ENCODE measurements around the gene FRAS1.
"Not testable (repeated sequence)": the region's sequence is repeated elsewhere in the genome, so short reads cannot be mapped to it uniquely, and the experiment has no call there.

FRAS1 gene

DNA sequence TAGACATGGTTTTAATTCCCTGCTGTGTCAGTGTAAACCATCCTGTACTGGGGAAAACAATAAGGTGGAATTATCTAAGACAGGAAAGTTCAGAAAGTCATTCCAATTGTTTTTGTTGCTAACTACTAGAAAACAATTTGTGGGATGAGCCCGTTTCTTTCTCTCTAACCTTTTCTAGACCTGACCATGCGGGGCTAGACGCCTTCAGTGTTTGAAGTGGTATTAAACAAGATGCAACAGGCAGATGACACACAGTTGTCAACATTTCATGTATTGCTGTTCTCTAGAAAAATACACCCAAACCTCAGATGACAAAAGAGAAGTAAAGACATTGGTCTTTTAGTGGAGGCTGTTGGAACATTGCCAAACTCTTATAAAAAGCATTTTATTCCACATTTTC is 105.7 kb downstream of the FRAS1 start:
- H3K4me1 Mint-ChIP-seq = no peaks in the 10 kb centered on the region
- ATAC-seq = no peak
- no peaks in the 10 kb centered on the region for H3K9me3 Mint-ChIP-seq
- no peak overlapping the region for H3K4me3 Mint-ChIP-seq
- H3K27ac Mint-ChIP-seq = no peak overlapping the region
- no peak for DNase-seq (ENCODE audit: low spot score in 2 of 2)
- H3K36me3 Mint-ChIP-seq = no peaks in the 10 kb centered on the region

DNA sequence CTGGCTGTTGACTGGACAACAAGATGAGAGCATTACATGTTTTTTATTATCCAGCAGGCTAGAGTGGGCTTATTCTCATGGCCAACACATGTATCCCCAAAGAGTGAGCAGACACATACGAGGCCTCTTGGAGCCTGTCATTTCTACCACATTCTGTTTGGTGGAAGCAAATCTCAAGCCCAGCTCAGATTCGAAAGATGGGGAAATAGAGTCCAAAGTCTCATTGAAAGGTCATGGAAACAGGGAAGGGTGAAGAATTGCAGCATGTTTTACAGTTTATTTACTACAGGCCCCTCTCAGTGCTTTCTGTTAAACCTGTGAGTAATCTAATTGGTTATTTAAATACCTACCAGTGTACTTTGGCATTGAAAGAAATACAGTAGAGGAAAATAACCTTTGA is 108.6 kb downstream of the FRAS1 start:
- ATAC-seq (no peak), DNase-seq (ENCODE audit: low spot score in 2 of 2) (no peak)
- Mint-ChIP-seq H3K36me3 (no peaks in the 10 kb centered on the region), H3K4me3 (no peak overlapping the region), H3K4me1 (no peaks in the 10 kb centered on the region), H3K9me3 (no peaks in the 10 kb centered on the region), H3K27ac (no peak overlapping the region)

DNA sequence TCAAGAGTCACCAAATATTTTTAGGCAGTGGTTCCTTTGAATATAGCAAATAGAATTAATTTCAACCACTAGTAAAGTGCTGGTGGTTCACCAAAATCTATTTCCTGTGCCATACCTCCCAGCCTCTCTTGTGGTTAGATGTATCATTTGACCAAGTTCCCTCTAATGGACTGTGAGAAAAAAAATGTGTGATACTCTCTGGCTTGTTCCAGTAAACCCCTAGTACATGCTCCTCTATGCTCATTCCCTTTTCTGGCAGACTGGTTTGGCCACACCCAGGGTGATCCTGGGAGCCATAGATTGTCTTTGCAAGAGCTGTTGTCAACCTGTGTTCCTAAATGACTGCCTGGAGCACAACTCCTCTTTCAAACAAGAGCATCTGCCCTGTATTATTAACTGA is 109.5 kb downstream of the FRAS1 start:
- no peak for ATAC-seq

DNA sequence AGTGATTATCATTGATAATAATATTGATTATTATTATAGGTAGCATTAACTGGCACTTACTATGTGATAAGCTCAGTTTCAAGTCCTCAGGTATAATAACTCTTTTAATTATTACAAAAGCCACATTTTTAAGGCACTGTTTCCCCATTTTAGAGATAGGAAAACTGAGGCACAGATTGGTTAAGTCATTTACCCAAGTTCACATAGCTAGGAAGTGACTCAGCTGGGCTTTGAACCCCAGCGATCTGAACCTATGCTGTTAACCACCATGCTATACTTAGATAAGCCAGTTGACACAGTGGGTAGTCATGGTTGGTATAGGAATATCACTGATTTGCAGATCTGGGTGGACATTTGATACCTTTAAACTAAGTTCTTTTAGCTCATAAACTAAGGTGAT is 110.4 kb downstream of the FRAS1 start:
- Mint-ChIP-seq H3K4me1 (no peaks in the 10 kb centered on the region), H3K4me3 (no peak overlapping the region), H3K36me3 (no peaks in the 10 kb centered on the region), H3K27ac (no peak overlapping the region), H3K9me3 (no peaks in the 10 kb centered on the region)
- DNase-seq (ENCODE audit: low spot score in 2 of 2) (no peak), ATAC-seq (no peak)

More for the DNA sequence above, 109.5 kb downstream of the FRAS1 start:
- Mint-ChIP-seq H3K9me3 (no peaks in the 10 kb centered on the region), H3K4me3 (no peak overlapping the region), H3K36me3 (no peaks in the 10 kb centered on the region), H3K4me1 (no peaks in the 10 kb centered on the region), H3K27ac (no peak overlapping the region)
- no peak for DNase-seq (ENCODE audit: low spot score in 2 of 2)

DNA sequence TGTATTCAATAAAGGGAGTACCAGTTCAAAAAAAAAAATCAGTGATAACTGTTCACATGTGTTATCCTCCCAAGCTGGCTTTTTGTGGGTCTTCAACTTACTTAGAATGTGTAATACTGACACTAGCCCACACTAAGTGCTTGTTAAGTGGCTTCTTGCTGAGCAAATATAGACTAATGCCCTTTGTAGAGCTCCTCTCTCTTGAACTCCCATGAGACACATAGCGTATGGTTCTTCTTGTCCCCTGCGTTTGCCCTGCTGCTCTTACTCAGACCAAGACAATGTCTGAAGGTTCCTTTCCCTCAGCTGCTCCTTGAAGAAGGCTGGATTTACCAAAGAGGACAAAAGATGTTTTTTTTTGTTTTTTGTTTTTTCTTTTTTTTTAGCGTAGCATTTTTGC is 110.9 kb downstream of the FRAS1 start:
- H3K27ac Mint-ChIP-seq = no peak overlapping the region
- H3K4me3 Mint-ChIP-seq = no peak overlapping the region
- ATAC-seq = no peak
- no peaks in the 10 kb centered on the region for H3K9me3 Mint-ChIP-seq
- DNase-seq (ENCODE audit: low spot score in 2 of 2) = no peak
- no peaks in the 10 kb centered on the region for H3K4me1 Mint-ChIP-seq
- no peaks in the 10 kb centered on the region for H3K36me3 Mint-ChIP-seq

DNA sequence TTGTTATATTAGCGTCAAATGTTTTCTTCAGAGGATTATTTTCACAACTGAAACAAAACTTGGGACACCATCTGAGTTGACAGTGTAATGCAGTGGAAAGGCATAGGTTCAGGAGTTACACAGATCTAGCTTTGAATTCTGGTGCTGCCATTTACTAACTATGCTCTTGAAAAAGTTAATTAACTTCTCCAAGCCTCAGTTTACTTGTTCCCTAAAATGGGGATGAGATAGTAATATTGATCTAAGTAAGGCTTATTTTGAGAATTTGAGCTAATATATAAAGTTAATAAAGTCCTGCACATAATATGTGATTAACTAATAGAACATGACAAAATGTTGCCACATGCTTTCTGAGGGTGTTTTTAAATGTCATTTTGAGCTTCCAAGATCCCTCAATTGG is 112.6 kb downstream of the FRAS1 start:
- H3K4me1 Mint-ChIP-seq = no peaks in the 10 kb centered on the region
- no peaks in the 10 kb centered on the region for H3K9me3 Mint-ChIP-seq
- DNase-seq (ENCODE audit: low spot score in 2 of 2) (no peak), ATAC-seq (no peak)
- no peak overlapping the region for H3K27ac Mint-ChIP-seq
- H3K36me3 Mint-ChIP-seq = no peaks in the 10 kb centered on the region
- no peak overlapping the region for H3K4me3 Mint-ChIP-seq

DNA sequence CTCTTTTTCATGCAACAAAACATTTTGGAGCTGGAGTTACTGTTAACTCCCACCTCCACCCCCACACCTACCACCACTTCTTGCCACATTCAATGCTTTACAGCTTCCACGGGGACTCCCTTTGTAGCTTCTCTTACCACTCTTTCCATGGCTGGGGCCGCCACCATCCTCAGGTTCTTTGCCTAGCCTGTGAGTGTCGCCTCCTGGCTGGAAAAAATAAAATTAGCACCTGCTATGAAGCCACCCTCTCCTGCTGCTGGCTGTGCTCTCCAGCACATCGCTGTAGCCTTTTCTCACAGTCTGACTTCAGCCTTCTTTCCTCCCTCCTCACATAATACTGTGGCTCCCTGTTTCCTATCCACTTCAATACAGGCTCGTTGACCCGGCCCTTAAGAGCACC is 114.4 kb downstream of the FRAS1 start:
- H3K9me3 Mint-ChIP-seq = no peaks in the 10 kb centered on the region
- DNase-seq (ENCODE audit: low spot score in 2 of 2) (no peak), ATAC-seq (no peak)
- H3K4me3 Mint-ChIP-seq = no peak overlapping the region
- no peaks in the 10 kb centered on the region for H3K4me1 Mint-ChIP-seq
- no peak overlapping the region for H3K27ac Mint-ChIP-seq
- no peaks in the 10 kb centered on the region for H3K36me3 Mint-ChIP-seq

DNA sequence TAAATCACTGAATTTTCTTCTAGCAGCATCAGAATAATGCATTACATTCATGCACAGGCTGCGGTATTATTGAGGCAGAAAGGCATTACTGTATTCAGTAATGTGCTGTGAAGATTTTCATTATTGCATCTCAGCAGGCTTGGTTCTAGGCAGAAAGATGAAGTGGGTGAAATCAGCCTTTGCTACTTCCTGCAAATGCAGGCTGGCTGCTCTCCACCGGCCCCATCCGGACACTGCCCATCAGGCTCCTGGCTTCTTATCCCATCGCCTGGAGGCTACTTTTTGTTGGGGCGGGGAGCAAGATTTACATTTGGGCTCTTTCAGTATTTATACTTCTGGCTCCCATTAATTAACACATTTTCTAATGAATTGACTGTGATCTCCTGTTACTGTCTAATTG is 117.8 kb downstream of the FRAS1 start:
- Mint-ChIP-seq H3K27ac (no peak overlapping the region), H3K9me3 (no peaks in the 10 kb centered on the region), H3K4me3 (no peak overlapping the region), H3K36me3 (no peaks in the 10 kb centered on the region), H3K4me1 (no peaks in the 10 kb centered on the region)
- ATAC-seq = no peak
- DNase-seq (ENCODE audit: low spot score in 2 of 2) = no peak

DNA sequence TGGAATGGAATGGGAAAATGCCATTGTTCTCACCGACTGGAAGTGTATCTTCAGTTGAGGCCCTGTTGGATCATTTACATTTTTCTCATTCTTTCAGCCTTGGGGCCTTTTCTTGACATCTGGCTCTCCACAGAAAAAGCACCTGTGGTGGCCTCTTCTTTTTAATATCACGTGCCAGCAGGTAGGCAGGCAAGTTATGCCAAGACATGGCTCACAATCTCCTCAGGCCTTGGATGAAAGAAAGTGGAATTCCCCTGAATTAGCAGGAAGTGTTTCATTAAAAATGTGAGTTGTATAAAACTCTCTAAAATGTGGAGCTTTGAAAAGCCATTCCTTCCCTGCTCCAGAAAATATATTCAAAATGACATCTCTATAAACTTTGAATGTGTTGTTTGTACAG is 122.1 kb downstream of the FRAS1 start:
- Mint-ChIP-seq H3K9me3 (no peaks in the 10 kb centered on the region), H3K4me3 (no peak overlapping the region)
- no peak for DNase-seq (ENCODE audit: low spot score in 2 of 2)

DNA sequence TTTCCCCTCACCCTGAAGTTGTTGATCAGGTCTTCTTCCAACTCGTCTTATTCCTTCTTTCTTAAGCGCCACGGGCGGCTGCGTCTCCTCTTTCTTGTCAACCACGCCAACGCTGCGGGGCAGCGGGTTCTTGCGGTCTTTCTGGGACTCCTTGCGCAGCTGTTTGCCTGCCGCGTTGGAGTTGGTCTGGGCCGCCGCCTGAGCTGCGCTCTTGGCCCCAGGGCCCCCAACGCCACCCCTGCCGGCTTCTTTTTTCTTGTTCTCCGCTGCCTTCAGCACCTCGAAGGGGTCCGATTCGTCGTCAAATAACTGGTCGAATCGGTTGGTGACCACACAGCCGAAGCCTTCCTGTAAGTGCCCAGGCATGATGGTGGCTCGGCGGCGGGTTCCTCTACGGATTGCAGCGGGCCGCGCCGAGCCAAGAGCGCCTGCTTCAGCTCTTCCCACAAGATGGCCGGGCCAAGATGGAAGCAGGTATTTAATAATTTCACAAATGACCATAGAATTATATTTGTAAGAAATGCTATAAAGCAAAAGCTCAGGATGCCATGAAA is 124.6 kb downstream of the FRAS1 start:
- H3K9me3 Mint-ChIP-seq; DNase-seq (ENCODE audit: low spot score in 2 of 2); H3K4me1 Mint-ChIP-seq; H3K27ac Mint-ChIP-seq; ATAC-seq; H3K4me3 Mint-ChIP-seq; H3K36me3 Mint-ChIP-seq: not testable (repeated sequence)

More for the DNA sequence above, 122.1 kb downstream of the FRAS1 start:
- Mint-ChIP-seq H3K36me3 (no peaks in the 10 kb centered on the region), H3K27ac (no peak overlapping the region), H3K4me1 (no peaks in the 10 kb centered on the region)
- ATAC-seq = no peak

DNA sequence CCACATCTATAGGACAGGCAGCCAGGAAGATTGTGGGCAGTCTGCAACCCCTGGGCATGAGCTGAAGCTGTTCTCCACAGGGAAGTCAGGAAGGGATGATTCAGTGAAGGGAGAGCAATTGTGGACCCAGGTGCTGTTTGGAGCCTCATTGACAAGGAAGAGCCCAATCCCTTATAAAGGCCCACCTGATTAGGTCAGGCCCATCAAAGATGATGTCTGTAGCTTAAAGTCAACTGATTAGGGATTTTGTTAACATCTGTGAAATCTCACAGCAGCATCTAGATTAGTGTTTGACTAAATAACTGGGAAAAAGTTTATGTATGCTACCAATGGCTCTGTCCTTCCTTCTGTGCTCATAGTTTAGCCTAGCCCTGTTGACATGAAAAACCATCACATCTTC is 127.5 kb downstream of the FRAS1 start:
- Mint-ChIP-seq H3K9me3 (no peaks in the 10 kb centered on the region), H3K4me3 (no peak overlapping the region), H3K27ac (no peak overlapping the region), H3K4me1 (no peaks in the 10 kb centered on the region), H3K36me3 (no peaks in the 10 kb centered on the region)
- ATAC-seq (peak; percentile 14), DNase-seq (ENCODE audit: low spot score in 2 of 2) (no peak)

DNA sequence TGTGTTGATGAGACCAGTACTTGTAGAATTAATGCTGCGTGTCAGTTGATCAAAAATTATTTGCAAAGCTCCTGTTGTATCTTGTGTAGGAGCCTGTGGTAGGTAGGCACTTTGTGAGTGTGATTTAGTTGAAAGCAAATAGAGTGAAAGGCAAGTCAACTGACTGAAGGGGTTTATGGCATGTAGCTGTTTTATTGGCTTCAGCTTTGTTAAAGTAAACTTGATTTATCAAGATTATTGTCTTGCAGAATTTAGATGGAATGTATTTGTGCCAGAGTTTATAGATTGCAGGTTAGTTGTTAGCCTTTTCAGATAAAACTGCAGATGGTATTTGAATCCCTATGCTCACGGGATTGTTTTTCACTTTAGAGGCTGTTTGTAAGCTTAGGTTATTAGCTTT is 128.0 kb downstream of the FRAS1 start:
- no peaks in the 10 kb centered on the region for H3K9me3 Mint-ChIP-seq
- no peaks in the 10 kb centered on the region for H3K36me3 Mint-ChIP-seq
- ATAC-seq = no peak
- no peak for DNase-seq (ENCODE audit: low spot score in 2 of 2)
- no peak overlapping the region for H3K27ac Mint-ChIP-seq
- H3K4me1 Mint-ChIP-seq = no peaks in the 10 kb centered on the region
- no peak overlapping the region for H3K4me3 Mint-ChIP-seq

DNA sequence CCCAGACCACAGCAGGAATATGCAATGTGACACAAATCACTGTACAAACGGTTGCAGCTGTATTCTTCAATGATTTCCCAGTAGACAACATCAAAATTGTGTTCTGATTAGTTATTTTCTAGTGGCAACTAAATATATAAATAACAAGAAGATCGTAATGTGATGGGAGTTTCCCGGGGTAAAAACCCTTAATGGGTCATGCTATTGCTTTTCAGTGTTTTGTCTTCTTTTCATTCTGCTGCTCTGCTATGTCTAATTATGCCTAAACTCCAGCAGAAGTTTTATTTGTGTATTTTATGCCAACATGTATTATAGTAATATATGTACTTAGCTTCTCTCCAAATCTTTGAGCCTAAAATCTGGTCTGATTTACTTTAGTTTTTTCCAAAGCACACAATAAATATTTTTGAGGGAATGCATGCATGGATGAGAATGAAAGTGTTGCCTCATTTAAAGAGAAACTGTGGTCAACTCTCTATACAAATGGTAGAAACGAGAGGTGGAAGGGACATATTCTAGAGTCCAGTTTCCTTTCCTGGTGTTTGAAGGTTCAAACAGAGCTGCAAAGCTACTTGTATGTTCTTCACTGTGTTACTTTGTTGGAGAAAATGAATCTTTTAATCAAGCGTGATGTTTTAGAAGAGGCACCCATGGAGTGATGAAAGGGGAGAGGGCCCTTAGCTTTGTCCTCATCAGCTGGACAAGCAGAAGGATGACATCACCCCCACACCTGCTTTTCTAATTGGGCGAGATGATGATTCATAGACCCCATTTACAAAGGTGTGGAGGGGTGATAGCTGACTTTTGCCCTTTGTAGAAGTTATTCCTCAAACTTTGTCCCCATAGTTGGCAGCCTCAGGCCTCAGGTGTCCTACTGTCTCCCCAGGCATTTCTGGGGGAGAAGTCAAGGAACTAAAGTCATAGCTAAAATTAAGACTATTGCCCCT is 129.7 kb downstream of the FRAS1 start:
- DNase-seq (ENCODE audit: low spot score in 2 of 2) = no peak
- Mint-ChIP-seq H3K4me1 (no peaks in the 10 kb centered on the region), H3K36me3 (no peaks in the 10 kb centered on the region)

DNA sequence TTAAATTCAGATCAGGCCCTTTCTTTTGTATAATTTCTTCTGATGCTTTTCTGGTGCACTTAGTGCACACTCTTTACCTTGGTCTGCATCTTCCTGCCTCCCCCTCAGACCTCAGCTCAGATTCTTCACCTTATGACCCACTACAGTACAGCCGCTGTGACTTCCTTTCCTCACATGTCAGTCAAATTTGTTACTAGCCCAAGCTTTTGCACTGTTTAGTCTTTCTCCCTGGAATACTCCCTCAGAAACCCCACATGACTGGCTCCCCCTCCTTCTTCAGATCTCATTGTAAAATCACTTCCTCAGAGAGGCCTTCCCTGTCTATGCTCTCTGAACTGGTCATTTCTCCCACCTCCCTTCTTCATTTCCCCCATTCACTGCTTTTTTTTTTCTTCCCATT is 132.9 kb downstream of the FRAS1 start:
- no peak for DNase-seq (ENCODE audit: low spot score in 2 of 2)
- Mint-ChIP-seq H3K4me1 (no peaks in the 10 kb centered on the region), H3K36me3 (no peaks in the 10 kb centered on the region), H3K9me3 (peaks cover 5% of the 10 kb centered on the region), H3K4me3 (no peak overlapping the region), H3K27ac (no peak overlapping the region)
- ATAC-seq = no peak

More for the DNA sequence above, 129.7 kb downstream of the FRAS1 start:
- H3K4me3 Mint-ChIP-seq = no peak overlapping the region
- H3K9me3 Mint-ChIP-seq = no peaks in the 10 kb centered on the region
- H3K27ac Mint-ChIP-seq = no peak overlapping the region
- ATAC-seq = no peak

DNA sequence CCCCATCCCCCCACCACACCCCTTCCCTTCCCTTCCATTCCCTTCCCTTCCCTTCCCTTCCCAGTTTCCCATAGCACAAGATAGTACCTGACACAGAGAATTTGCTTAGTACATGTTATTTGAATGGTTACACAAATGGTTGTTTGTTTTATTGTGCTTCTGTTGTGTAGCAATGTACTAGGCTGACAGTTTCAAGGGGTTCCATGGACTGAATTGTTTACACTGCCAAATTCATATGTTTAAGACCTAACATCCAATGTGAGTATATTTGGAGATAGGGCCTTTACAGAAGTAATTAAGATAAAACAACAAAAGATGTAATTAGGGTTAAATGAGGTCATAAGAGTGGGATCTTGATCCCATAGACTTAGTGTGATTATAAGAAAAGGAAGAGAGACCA is 133.5 kb downstream of the FRAS1 start:
- Mint-ChIP-seq H3K4me1 (no peaks in the 10 kb centered on the region), H3K9me3 (peaks cover 5% of the 10 kb centered on the region), H3K36me3 (no peaks in the 10 kb centered on the region), H3K4me3 (no peak overlapping the region), H3K27ac (no peak overlapping the region)
- no peak for DNase-seq (ENCODE audit: low spot score in 2 of 2)
- ATAC-seq = no peak

DNA sequence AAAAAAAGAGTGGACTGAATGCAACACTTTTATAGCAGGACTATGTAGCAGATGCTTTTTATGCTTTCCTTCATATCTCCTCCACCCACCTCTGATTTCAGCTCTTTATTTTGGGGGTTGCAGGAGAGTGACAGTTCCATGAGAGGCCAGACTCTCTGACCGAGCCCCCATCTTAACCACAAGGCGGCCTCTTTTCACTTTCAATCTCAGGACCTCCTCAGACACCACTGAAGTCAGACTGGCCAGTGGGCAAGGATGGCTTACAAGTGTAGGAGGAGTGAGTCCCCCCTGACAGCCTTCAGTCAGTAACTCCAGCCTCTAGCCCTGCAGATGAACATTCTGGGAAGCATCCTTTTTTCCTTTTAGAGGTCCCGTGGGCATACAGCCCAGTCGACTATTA is 140.8 kb downstream of the FRAS1 start:
- Mint-ChIP-seq H3K36me3 (no peaks in the 10 kb centered on the region), H3K4me3 (no peak overlapping the region), H3K27ac (no peak overlapping the region), H3K4me1 (no peaks in the 10 kb centered on the region), H3K9me3 (no peaks in the 10 kb centered on the region)
- ATAC-seq (no peak), DNase-seq (ENCODE audit: low spot score in 2 of 2) (no peak)

Measured in stimulated activated effector memory CD8-positive, alpha-beta T cell treated with anti-CD3 and anti-CD28 coated beads, Interleukin-12 subunit alpha, Interleukin-12 subunit beta, amount 100 ng/mL, for 72 hours (primary cell).